ENCODE data around the gene RABGGTA.

GRCh38 chr14:24267516-24267915 lies 3.9 kb downstream of the RABGGTA start:
- no peak for TF ChIP-seq CTCF (IDR thresholded peaks at IDR 0.05)
- TF ChIP-seq POLR2A (IDR thresholded peaks at IDR 0.05) = no peak

Measured in right lobe of liver (tissue), 4 donors.